Non-pigmented ciliary epithelial cell (primary cell): ENCODE measurements around the gene MED13L.

Source experiments
- DNase-seq: peaks from one replicate; pipeline ENCODE4 v3.0.0-alpha.2; 2010; ENCODE audit warnings: low read depth

MED13L gene

GRCh38 chr12:116276652-116277466 lies 634 bp downstream of the MED13L start:
- DNase-seq = no peak

DNA sequence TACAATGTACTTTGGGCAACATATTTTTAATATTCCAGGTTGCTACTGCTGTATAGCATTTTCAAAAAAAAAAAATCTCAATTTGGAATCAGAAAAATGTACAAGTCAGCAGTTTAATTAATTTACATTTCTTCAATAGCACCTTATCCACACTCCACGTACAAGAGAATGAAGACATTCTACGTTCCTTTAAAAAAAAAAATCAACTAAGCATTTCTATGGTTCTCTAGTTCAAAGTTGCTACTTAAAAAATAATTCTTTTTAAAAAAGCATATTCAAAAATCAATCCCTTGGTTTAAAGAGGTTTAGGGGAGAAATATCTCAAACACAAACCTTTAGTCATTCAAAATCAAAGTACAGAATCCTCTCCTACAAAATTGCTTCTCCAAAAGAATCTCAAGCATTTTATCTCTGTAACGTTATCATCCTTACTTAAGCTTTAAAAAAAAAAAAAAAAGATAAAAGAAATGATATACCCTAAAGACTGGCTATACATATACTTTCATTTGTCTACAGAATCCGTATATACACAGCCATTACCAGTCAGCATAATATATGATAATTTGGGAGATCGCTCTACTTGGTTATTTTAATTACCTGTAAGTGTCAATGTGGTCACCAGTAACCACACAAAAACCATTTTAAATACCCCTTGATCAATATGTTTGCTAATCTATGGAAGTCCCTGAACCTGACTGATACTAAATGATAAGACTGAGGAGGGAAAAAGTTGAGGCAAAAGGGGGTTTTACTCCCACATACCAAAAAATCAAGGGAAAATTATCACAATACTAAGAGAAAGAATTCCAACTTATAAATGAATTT lies 2.7 kb downstream of the MED13L start:
- DNase-seq = no peak

DNA sequence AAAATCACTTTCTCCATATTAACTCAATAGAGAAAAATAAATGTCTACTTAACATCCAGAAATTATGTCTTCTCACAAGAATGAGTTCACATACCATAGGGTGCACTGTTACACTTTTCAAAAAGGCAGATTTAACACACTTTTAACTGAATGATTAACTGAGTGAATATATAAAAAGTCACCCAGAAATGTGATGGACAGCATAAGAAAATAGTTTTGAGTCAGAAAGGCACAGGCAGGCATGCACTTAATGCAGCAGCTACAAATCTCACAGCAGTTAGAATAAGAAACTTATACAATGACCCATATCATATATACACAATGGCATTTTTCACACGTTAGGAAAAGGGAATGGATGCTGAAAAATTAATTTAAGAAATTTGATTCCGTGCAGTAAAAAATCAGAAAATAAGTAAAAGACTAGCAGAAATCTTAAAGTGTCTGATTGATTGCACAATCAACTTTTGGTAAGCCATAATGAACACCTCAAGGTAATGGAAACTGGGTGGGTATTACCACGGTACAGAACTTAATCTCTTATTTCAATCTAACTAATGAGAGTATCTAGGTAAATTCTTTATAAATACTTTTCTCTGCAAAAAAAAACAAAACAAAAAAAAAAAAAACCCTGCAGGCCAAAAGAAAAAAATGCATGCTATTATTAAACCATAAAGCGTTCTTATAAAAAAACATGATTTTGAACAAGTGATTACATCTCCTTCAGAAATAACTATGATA lies 3.5 kb downstream of the MED13L start:
- DNase-seq = no peak

- no peak for DNase-seq
Measured at GRCh38 chr12:116267948-116268347, 9.5 kb downstream of the MED13L start.

DNA sequence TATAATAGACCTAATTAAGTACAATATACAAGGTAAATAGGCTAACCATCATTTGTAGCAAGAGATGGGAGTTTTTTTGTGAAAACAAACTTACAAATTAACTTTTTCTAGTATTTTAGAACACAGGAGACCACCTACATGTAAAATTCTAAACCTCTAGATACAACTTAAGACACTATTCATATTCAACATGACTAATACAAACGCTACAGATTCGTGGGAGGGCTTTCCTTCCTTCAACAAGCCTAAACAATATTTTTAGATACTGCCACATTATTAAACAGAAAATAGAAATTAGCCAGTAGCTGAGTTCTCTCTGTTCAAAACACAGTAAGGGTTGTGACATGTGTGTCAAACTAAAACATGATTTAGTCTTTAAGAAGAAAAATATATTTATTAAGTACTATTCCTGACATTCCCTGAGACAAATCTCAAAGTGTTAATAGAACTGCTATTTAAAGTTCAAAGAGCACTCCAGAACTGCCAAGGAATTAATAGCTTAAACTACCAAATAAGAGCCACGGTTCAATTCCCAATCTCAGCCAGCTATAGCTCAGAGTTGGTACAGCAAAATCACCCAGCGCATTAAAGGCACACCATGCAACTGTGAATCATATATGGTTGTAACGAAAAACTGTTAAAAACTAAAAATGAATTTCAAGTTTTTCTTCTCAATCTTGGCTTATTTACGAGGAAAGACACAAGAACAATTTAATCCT lies 10.7 kb downstream of the MED13L start:
- no peak for DNase-seq

GRCh38 chr12:116266168-116266601 lies 11.3 kb downstream of the MED13L start:
- no peak for DNase-seq

GRCh38 chr12:116265351-116266147 lies 11.9 kb downstream of the MED13L start:
- DNase-seq = no peak

- no peak for DNase-seq
Measured at GRCh38 chr12:116264525-116265070, 12.9 kb downstream of the MED13L start.

GRCh38 chr12:116263844-116264243 lies 13.6 kb downstream of the MED13L start:
- DNase-seq = no peak

GRCh38 chr12:116263431-116263830 lies 14.1 kb downstream of the MED13L start:
- DNase-seq = no peak

DNA sequence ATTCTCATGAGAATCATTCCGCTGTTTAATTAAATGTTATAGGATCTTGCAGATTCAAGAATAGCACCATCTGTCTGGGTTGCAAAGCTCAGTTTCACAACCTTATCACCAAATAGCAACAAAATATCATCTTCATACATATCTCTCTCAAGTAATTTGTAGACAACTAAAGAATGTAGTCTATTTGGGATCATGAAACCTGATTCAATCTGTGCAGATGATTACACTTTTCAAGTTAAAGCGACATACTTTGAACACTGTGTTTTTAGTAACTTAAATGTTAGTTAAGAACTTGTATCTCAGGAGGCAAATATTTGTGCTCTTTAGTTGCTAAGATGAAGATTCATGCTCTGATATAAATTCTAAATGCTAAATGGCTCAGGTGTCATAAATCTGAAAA lies 14.8 kb downstream of the MED13L start:
- no peak for DNase-seq

DNA sequence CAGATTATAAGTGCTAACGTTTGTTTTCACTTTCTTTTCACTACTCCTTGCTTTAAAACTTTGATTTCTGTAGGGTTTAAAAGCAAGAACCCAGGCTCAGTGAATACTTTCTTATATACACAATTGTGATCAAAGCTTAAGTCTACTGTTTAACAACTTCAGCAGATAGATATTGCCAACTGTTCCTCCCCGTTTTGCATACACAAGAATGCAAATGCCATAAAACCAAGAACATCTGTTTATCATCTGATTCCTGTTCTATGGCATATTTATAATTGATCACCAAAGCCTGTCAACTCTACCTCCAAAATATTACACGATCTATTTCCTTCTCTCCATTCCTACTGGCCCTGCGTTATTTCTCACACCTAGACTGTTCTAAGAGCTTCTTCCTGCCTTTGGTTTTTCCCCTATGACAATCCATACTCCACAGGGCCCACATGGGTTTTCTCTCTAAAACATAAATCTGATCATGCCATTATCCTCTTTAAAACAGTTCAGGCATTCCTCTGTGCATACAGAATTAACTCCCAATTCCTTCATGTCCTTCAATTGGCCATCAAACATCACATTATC lies 15.9 kb downstream of the MED13L start:
- no peak for DNase-seq

DNA sequence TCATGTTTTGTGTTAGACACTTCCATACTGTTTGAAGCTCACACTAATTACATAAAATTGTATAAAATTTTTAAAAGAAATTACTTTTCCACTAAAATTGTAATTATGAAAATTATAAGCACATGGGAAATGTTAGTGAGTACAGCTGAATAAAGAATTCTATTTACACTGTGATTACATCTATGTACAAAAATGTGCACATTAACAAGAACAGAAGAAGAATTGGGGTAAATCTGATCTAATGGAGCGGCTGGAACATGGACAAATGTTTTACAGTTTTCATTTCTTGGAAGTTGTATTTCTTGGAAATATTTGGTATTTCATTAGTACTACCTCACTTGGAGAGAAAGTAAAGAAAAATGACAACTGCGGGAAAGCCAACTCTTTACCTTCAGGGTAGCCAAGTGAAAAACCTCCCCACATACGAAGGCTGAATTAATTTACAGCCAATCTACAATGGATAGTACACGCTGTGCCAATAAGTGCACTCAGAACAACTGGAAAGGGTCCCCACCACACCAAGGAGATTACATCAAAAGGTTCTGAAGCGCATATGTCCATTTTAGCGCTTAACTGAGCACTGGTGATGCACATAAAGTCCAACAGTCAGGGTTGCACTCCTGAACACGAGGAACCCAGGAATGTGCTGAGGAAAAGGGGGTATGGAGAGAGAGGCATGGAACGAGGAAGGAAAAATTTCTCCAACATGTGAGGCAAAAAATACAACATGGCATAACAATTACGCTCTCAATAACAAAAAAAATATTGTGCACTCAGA lies 17.5 kb downstream of the MED13L start:
- no peak for DNase-seq

DNA sequence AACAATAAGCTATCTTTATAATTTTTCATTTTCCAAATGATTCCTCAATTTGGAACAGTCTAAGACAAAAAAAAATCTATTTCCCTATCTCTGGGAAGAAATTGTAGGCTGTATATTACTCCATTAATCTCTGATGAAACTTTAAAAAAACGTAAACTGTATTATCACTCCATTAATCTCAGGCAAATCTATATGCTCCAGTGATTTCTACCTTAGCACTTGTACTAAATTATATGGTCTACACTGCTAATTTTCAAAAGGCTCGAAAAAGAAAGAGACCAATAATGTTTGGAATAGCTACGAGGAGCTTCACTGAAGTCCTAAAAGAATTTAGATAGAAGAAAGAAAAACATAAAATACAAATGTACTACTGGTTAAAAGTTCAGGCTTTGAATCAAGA lies 19.7 kb downstream of the MED13L start:
- no peak for DNase-seq

- DNase-seq = no peak
Measured at GRCh38 chr12:116257215-116257614, 20.3 kb downstream of the MED13L start.

GRCh38 chr12:116249938-116250337 lies 27.6 kb downstream of the MED13L start:
- DNase-seq = no peak

- no peak for DNase-seq
Measured at GRCh38 chr12:116248930-116249329, 28.6 kb downstream of the MED13L start.

- DNase-seq = no peak
Measured at GRCh38 chr12:116248433-116248832, 29.1 kb downstream of the MED13L start.

DNA sequence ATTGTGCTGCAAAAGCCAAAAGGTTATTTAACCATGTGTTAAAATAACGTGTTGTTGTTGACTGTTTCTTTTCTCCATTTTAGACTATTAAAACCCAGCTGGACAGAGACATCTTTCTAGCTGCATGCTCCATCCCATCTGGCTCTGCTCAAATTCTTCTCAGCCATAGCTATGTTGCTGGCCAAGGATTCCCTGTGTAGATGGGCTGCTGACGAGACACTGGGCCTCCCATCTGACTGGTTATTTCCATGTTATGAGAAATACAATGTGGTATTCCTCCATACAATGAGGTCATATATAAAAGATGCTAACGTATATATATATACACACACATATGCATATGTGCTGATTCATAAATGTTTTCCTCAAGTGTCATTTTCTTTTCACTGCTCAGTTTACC lies 30.1 kb downstream of the MED13L start:
- no peak for DNase-seq
